HepG2 (cell line): ENCODE measurements around the gene CERT1. TPM values are rescaled to one million over a fixed set of nuclear protein-coding genes. Genes with fewer than 3 reads are reported as not detected.
A peak's percentile ranks its signal among the peaks of the same experiment; 100 is the strongest.

Experiments
- BHLHE40 ChIP-seq: IDR thresholded peaks from 2 replicates; pipeline ENCODE4 v1.6.1; 2011; ENCODE audit warnings: low read length, improper control_type of control experiment
- CENPT ChIP-seq: sonication (generic); formaldehyde crosslinking; IDR thresholded peaks from 2 replicates; pipeline ENCODE4 v1.8.0; 2022; ENCODE audit warnings: low read depth, mild to moderate bottlenecking, moderate library complexity, missing genetic modification reagents
- ELF4 ChIP-seq: sonication (generic); formaldehyde crosslinking; IDR thresholded peaks from 2 replicates; pipeline ENCODE4 v1.5.0; 2020; ENCODE audit warnings: missing genetic modification reagents, mild to moderate bottlenecking, moderate library complexity, borderline replicate concordance
- FIP1L1 ChIP-seq: fragments of 200-400 bp; formaldehyde crosslinking; IDR thresholded peaks from 2 replicates; pipeline ENCODE4 v1.6.1; 2018; ENCODE audit warnings: low read depth, mild to moderate bottlenecking, low read length, moderate library complexity, borderline replicate concordance; ENCODE audit not compliant: insufficient read depth
- FOXO1 ChIP-seq: sonication (generic); formaldehyde crosslinking; IDR thresholded peaks from 2 replicates; pipeline ENCODE4 v1.4.0; 2020; ENCODE audit warnings: missing genetic modification reagents
- KLF13 ChIP-seq: sonication (generic); formaldehyde crosslinking; IDR thresholded peaks from 2 replicates; pipeline ENCODE4 v1.4.0; 2020; ENCODE audit warnings: mild to moderate bottlenecking, missing genetic modification reagents
- MATR3 ChIP-seq: sonication (generic); formaldehyde crosslinking; IDR thresholded peaks from 2 replicates; pipeline ENCODE4 v1.4.0; 2020; ENCODE audit warnings: missing genetic modification reagents
- MIXL1 ChIP-seq: IDR thresholded peaks from 2 replicates; pipeline ENCODE4 v1.6.1; 2016
- NR3C1 ChIP-seq: sonication (generic); formaldehyde crosslinking; IDR thresholded peaks from 2 replicates; pipeline ENCODE4 v1.4.0; 2020; ENCODE audit warnings: missing genetic modification reagents
- SP140L ChIP-seq: sonication (generic); formaldehyde crosslinking; IDR thresholded peaks from 2 replicates; pipeline ENCODE4 v1.4.0; 2020; ENCODE audit warnings: missing genetic modification reagents, borderline replicate concordance
- STAT5B ChIP-seq: sonication (generic); formaldehyde crosslinking; IDR thresholded peaks from 2 replicates; pipeline ENCODE4 v1.4.0; 2020; ENCODE audit warnings: missing genetic modification reagents
- ZNF101 ChIP-seq: sonication (generic); formaldehyde crosslinking; IDR thresholded peaks from 2 replicates; pipeline ENCODE4 v1.4.0; 2020; ENCODE audit warnings: mild to moderate bottlenecking, low read depth, missing genetic modification reagents, borderline replicate concordance
- ZNF20 ChIP-seq: sonication (generic); formaldehyde crosslinking; IDR thresholded peaks from 2 replicates; pipeline ENCODE4 v1.4.0; 2020; ENCODE audit warnings: mild to moderate bottlenecking, moderate library complexity, missing genetic modification reagents
- ZNF256 ChIP-seq: sonication (generic); formaldehyde crosslinking; conservative IDR thresholded peaks from 2 replicates; pipeline ENCODE4 v1.4.0; 2020; ENCODE audit warnings: missing genetic modification reagents
- ZNF335 ChIP-seq: sonication (generic); formaldehyde crosslinking; IDR thresholded peaks from 2 replicates; pipeline ENCODE4 v1.4.0; 2020; ENCODE audit warnings: missing genetic modification reagents
- ZNF441 ChIP-seq: sonication (generic); formaldehyde crosslinking; IDR thresholded peaks from 2 replicates; pipeline ENCODE4 v1.7.0; 2021; ENCODE audit warnings: missing genetic modification reagents, borderline replicate concordance
- ZSCAN20 ChIP-seq: sonication (generic); formaldehyde crosslinking; IDR thresholded peaks from 2 replicates; pipeline ENCODE4 v1.4.0; 2020; ENCODE audit warnings: missing genetic modification reagents, mild to moderate bottlenecking, borderline replicate concordance
- polyA plus RNA-seq, 8 experiments: library from polyadenylated mRNA; depleted of rRNA in 3 of 8; stranded (reverse) in 7 of 8; unstranded in 1 of 8; fragments of >200 nt; fragmentation: Illumina TruSeq in 4 of 8; extraction: Trizol in 4 of 8; gene quantifications; 2 replicates each; pipeline versions ENCODE4 v1.2.1 to v1.2.3, GENCODE V29; 2011 to 2016; ENCODE audit warnings: low read depth in 4 of 8, missing spikeins in 1 of 8, mixed read lengths in 1 of 8; ENCODE audit not compliant: insufficient read depth in 1 of 8
- total RNA-seq, 5 experiments: library from RNA; depleted of rRNA; stranded (reverse); fragments of >200 nt; fragmentation: Illumina TruSeq; extraction: Trizol; gene quantifications; 2 replicates each; pipeline ENCODE4 v1.2.3, GENCODE V29; 2016; ENCODE audit warnings: low read depth in 1 of 5
- TF ChIP-seq, protein P1 (sequence below): sonication (generic); formaldehyde crosslinking; conservative IDR thresholded peaks from 2 replicates; pipeline ENCODE4 v1.8.0; 2022; ENCODE audit warnings: missing genetic modification reagents
- TF ChIP-seq, protein P2 (sequence below): sonication (generic); formaldehyde crosslinking; IDR thresholded peaks from 2 replicates; pipeline ENCODE4 v1.5.0; 2020; ENCODE audit warnings: mild to moderate bottlenecking, missing genetic modification reagents
- TF ChIP-seq, protein P3 (sequence below): sonication (generic); formaldehyde crosslinking; IDR thresholded peaks from 2 replicates; pipeline ENCODE4 v1.9.0; 2021; ENCODE audit warnings: missing genetic modification reagents, mild to moderate bottlenecking, borderline replicate concordance
- TF ChIP-seq, protein P4 (sequence below): IDR thresholded peaks from 2 replicates; pipeline ENCODE4 v1.6.1; 2016; ENCODE audit warnings: low read depth, missing genetic modification reagents, missing compliant biosample characterization

CERT1 gene
- total and polyA plus RNA-seq, 2 of the 13 experiments (the other 11 are each of a cell fraction or from before 2014, with no cell fraction given), result 8.2 to 12.7 TPM

DNA sequence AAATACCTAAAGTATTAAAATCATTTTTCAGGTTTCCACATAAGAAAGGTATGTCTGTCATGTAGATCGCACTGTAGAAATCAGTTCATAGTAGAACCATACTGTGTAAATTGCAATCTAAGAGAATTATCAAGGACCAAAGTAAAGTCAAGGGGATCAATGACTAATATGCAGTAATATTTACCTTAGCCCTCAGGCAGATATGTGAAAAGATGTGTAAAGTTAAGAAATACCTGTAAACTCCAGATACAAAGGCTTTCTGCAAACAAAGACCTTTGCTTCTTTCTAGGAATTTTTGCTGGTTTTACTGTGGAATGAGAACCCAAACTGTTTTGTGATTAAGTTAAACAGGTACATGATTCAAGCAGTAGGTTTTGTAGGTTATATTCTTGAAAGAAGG, 11.8 kb upstream of the CERT1 start (continued):
- TF ChIP-seq ELF4, result no peak
- no peak for TF ChIP-seq ZNF101
- no peak for TF ChIP-seq ZSCAN20 (CRISPR knock-in tag)
- TF ChIP-seq, protein P1, sequence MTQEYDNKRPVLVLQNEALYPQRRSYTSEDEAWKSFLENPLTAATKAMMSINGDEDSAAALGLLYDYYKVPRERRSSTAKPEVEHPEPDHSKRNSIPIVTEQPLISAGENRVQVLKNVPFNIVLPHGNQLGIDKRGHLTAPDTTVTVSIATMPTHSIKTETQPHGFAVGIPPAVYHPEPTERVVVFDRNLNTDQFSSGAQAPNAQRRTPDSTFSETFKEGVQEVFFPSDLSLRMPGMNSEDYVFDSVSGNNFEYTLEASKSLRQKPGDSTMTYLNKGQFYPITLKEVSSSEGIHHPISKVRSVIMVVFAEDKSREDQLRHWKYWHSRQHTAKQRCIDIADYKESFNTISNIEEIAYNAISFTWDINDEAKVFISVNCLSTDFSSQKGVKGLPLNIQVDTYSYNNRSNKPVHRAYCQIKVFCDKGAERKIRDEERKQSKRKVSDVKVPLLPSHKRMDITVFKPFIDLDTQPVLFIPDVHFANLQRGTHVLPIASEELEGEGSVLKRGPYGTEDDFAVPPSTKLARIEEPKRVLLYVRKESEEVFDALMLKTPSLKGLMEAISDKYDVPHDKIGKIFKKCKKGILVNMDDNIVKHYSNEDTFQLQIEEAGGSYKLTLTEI (CRISPR knock-in tag), result no peak
- TF ChIP-seq FOXO1 (CRISPR knock-in tag), result no peak
- TF ChIP-seq, protein P2, sequence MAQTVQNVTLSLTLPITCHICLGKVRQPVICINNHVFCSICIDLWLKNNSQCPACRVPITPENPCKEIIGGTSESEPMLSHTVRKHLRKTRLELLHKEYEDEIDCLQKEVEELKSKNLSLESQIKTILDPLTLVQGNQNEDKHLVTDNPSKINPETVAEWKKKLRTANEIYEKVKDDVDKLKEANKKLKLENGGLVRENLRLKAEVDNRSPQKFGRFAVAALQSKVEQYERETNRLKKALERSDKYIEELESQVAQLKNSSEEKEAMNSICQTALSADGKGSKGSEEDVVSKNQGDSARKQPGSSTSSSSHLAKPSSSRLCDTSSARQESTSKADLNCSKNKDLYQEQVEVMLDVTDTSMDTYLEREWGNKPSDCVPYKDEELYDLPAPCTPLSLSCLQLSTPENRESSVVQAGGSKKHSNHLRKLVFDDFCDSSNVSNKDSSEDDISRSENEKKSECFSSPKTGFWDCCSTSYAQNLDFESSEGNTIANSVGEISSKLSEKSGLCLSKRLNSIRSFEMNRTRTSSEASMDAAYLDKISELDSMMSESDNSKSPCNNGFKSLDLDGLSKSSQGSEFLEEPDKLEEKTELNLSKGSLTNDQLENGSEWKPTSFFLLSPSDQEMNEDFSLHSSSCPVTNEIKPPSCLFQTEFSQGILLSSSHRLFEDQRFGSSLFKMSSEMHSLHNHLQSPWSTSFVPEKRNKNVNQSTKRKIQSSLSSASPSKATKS (CRISPR knock-in tag), result no peak
- TF ChIP-seq FIP1L1, result no peak
- TF ChIP-seq, protein P3, sequence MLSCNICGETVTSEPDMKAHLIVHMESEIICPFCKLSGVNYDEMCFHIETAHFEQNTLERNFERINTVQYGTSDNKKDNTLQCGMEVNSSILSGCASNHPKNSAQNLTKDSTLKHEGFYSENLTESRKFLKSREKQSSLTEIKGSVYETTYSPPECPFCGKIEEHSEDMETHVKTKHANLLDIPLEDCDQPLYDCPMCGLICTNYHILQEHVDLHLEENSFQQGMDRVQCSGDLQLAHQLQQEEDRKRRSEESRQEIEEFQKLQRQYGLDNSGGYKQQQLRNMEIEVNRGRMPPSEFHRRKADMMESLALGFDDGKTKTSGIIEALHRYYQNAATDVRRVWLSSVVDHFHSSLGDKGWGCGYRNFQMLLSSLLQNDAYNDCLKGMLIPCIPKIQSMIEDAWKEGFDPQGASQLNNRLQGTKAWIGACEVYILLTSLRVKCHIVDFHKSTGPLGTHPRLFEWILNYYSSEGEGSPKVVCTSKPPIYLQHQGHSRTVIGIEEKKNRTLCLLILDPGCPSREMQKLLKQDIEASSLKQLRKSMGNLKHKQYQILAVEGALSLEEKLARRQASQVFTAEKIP (CRISPR knock-in tag), result no peak
- TF ChIP-seq ZNF20, result no peak
- no peak for TF ChIP-seq KLF13 (CRISPR knock-in tag)
- TF ChIP-seq ZNF335 (CRISPR knock-in tag), result no peak
- TF ChIP-seq, protein P4, sequence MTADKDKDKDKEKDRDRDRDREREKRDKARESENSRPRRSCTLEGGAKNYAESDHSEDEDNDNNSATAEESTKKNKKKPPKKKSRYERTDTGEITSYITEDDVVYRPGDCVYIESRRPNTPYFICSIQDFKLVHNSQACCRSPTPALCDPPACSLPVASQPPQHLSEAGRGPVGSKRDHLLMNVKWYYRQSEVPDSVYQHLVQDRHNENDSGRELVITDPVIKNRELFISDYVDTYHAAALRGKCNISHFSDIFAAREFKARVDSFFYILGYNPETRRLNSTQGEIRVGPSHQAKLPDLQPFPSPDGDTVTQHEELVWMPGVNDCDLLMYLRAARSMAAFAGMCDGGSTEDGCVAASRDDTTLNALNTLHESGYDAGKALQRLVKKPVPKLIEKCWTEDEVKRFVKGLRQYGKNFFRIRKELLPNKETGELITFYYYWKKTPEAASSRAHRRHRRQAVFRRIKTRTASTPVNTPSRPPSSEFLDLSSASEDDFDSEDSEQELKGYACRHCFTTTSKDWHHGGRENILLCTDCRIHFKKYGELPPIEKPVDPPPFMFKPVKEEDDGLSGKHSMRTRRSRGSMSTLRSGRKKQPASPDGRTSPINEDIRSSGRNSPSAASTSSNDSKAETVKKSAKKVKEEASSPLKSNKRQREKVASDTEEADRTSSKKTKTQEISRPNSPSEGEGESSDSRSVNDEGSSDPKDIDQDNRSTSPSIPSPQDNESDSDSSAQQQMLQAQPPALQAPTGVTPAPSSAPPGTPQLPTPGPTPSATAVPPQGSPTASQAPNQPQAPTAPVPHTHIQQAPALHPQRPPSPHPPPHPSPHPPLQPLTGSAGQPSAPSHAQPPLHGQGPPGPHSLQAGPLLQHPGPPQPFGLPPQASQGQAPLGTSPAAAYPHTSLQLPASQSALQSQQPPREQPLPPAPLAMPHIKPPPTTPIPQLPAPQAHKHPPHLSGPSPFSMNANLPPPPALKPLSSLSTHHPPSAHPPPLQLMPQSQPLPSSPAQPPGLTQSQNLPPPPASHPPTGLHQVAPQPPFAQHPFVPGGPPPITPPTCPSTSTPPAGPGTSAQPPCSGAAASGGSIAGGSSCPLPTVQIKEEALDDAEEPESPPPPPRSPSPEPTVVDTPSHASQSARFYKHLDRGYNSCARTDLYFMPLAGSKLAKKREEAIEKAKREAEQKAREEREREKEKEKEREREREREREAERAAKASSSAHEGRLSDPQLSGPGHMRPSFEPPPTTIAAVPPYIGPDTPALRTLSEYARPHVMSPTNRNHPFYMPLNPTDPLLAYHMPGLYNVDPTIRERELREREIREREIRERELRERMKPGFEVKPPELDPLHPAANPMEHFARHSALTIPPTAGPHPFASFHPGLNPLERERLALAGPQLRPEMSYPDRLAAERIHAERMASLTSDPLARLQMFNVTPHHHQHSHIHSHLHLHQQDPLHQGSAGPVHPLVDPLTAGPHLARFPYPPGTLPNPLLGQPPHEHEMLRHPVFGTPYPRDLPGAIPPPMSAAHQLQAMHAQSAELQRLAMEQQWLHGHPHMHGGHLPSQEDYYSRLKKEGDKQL, result peak; percentile 96
- TF ChIP-seq SP140L, result no peak
- TF ChIP-seq ZNF256, result no peak
- TF ChIP-seq CENPT, result no peak
- 0 out of 2 replicates have a peak, but pooled peaks have one; percentile 19 for TF ChIP-seq MIXL1
- no peak for TF ChIP-seq STAT5B (CRISPR knock-in tag)
- no peak for TF ChIP-seq BHLHE40
- TF ChIP-seq MATR3 (CRISPR knock-in tag), result no peak
- no peak for TF ChIP-seq NR3C1
- TF ChIP-seq ZNF441 (CRISPR knock-in tag), result no peak
